K562 (cell line): Measurements from ENCODE around the gene BHMT2. TPM values are rescaled to one million over a fixed set of nuclear protein-coding genes. Genes with fewer than 3 reads are reported as not detected.

Experiments
- BMI1 ChIP-seq: fragments of 150-350 bp; IDR thresholded peaks from 2 replicates; pipeline ENCODE4 v1.6.1; 2014; ENCODE audit warnings: low read length
- CBX1 ChIP-seq: sonication (generic); IDR thresholded peaks from 2 replicates; pipeline ENCODE4 v1.6.1; 2016; ENCODE audit warnings: antibody characterized with exemption, low read depth, mild to moderate bottlenecking
- NFE2 ChIP-seq: IDR thresholded peaks from 2 replicates; pipeline ENCODE4 v1.6.1; 2014; ENCODE audit warnings: antibody characterized with exemption, low read depth
- NR1H2 ChIP-seq: sonication (generic); formaldehyde crosslinking; IDR thresholded peaks from 2 replicates; pipeline ENCODE4 v1.4.0; 2020; ENCODE audit warnings: mild to moderate bottlenecking, missing genetic modification reagents
- POLR3A ChIP-seq: IDR thresholded peaks from 2 replicates; pipeline ENCODE4 v1.6.1; 2011; ENCODE audit warnings: borderline replicate concordance, mild to moderate bottlenecking, moderate library complexity; ENCODE audit not compliant: insufficient read length, insufficient read depth; ENCODE audit errors: extremely low read depth
- XRCC5 ChIP-seq: fragments of 200-400 bp; formaldehyde crosslinking; IDR thresholded peaks from 2 replicates; pipeline ENCODE4 v1.6.1; 2017; ENCODE audit warnings: low read depth, mild to moderate bottlenecking, low read length
- ZNF224 ChIP-seq: sonication (generic); formaldehyde crosslinking; IDR thresholded peaks from 2 replicates; pipeline ENCODE4 v1.8.0; 2022; ENCODE audit warnings: mild to moderate bottlenecking, missing genetic modification reagents
- ZNF232 ChIP-seq: sonication (generic); formaldehyde crosslinking; IDR thresholded peaks from 2 replicates; pipeline ENCODE4 v1.8.0; 2022; ENCODE audit warnings: mild to moderate bottlenecking, missing genetic modification reagents
- ZNF584 ChIP-seq: fragments of 200-800 bp; sonication (Bioruptor generic); IDR thresholded peaks from 2 replicates; pipeline ENCODE4 v1.6.1; 2016; ENCODE audit warnings: low read depth, mild to moderate bottlenecking, missing genetic modification characterization, missing compliant biosample characterization
- ZNF695 ChIP-seq: fragments of 450-650 bp; formaldehyde crosslinking; IDR thresholded peaks from 2 replicates; pipeline ENCODE4 v1.4.0; 2020; ENCODE audit warnings: mild to moderate bottlenecking, moderate library complexity
- polyA plus RNA-seq, 8 experiments: library from polyadenylated mRNA; depleted of rRNA in 4 of 8; stranded (reverse) in 5 of 8; unstranded in 3 of 8; fragments of >200 nt; fragmentation: Nextera tagmentation in 2 of 8; fragmentation: Illumina TruSeq in 1 of 8; extraction: Ambion mirVana in 2 of 8; extraction: Trizol in 1 of 8; gene quantifications; 2 replicates each; pipeline versions ENCODE4 v1.2.1 to v1.2.3, GENCODE V29; 2011 to 2014; ENCODE audit warnings: inconsistent platforms in 1 of 8, missing spikeins in 1 of 8
- total RNA-seq, 7 experiments: library from RNA; depleted of rRNA in 6 of 7; stranded (reverse); fragments of >200 nt in 6 of 7; fragmentation: Illumina TruSeq in 2 of 7; extraction: Trizol in 2 of 7; gene quantifications; 2 replicates each; pipeline versions ENCODE4 v1.2.1 to v1.2.3, GENCODE V29; 2011 to 2021; ENCODE audit warnings: low replicate concordance in 1 of 7
- TF ChIP-seq, protein P1 (sequence below), 2 experiments: fragments of 450-650 bp in 1 of 2; sonication (generic) in 1 of 2; formaldehyde crosslinking in 1 of 2; IDR thresholded peaks; 2 replicates each; pipeline versions ENCODE4 v1.7.1 to v1.9.0; 2016 to 2022; ENCODE audit warnings: inconsistent platforms in 1 of 2, mild to moderate bottlenecking in 1 of 2, missing genetic modification reagents in 1 of 2
- TF ChIP-seq, protein P2 (sequence below): sonication (generic); formaldehyde crosslinking; IDR thresholded peaks from 2 replicates; pipeline ENCODE4 v1.8.0; 2023; ENCODE audit warnings: mild to moderate bottlenecking, missing genetic modification reagents
- TF ChIP-seq, protein P3 (sequence below): IDR thresholded peaks from 2 replicates; pipeline ENCODE4 v1.6.1; 2014; ENCODE audit warnings: antibody characterized with exemption
- TF ChIP-seq, protein P4 (sequence below): sonication (generic); formaldehyde crosslinking; IDR thresholded peaks from 2 replicates; pipeline ENCODE4 v1.8.0; 2022; ENCODE audit warnings: missing genetic modification reagents, mild to moderate bottlenecking, moderate library complexity, borderline replicate concordance

BHMT2 gene
- total and polyA plus RNA-seq, 9 of the 15 experiments (the other 6 are each of a cell fraction or from before 2014, with no cell fraction given), result not detected

DNA sequence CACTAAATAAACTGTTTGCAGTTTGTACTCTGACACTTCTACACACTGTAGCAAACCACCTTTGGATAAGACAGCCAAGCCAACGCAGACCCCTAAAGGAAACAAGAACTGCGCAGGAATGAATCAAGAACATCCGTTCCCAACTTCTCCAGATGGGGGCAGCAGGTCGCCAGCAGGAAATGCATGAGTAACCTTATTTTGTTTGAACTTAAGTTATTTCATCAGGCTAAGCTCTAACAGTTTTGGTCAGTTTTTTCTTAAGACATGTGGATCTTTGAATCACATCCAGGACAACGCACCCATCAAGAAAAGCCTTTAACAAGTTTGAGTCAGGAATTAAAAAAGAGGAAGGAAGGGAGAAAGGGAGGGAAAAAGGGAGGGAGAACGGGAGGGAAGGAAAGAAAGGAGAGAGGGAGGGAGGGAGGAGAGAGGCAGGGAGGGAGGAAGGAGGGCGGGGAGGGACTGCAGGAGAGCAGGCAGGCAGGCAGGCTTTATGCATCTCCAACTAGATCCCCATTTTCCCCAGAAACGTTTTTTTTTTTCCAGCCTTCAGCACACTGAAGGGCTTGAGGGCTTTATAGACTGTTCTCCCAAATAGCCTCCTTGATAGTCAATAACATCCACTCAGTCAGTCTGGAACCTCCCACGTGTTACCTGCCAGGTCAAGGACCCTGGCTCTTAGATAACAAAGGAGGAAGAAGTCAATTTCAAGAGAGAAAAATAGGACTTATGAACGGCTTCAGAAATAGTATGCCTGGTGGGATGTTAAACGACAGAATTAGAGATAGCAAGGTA, 64.3 kb downstream of the BHMT2 start (continued):
- TF ChIP-seq, protein P1, sequence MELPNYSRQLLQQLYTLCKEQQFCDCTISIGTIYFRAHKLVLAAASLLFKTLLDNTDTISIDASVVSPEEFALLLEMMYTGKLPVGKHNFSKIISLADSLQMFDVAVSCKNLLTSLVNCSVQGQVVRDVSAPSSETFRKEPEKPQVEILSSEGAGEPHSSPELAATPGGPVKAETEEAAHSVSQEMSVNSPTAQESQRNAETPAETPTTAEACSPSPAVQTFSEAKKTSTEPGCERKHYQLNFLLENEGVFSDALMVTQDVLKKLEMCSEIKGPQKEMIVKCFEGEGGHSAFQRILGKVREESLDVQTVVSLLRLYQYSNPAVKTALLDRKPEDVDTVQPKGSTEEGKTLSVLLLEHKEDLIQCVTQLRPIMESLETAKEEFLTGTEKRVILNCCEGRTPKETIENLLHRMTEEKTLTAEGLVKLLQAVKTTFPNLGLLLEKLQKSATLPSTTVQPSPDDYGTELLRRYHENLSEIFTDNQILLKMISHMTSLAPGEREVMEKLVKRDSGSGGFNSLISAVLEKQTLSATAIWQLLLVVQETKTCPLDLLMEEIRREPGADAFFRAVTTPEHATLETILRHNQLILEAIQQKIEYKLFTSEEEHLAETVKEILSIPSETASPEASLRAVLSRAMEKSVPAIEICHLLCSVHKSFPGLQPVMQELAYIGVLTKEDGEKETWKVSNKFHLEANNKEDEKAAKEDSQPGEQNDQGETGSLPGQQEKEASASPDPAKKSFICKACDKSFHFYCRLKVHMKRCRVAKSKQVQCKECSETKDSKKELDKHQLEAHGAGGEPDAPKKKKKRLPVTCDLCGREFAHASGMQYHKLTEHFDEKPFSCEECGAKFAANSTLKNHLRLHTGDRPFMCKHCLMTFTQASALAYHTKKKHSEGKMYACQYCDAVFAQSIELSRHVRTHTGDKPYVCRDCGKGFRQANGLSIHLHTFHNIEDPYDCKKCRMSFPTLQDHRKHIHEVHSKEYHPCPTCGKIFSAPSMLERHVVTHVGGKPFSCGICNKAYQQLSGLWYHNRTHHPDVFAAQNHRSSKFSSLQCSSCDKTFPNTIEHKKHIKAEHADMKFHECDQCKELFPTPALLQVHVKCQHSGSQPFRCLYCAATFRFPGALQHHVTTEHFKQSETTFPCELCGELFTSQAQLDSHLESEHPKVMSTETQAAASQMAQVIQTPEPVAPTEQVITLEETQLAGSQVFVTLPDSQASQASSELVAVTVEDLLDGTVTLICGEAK (IDR thresholded peaks at IDR 0.05), result no peak; the same call in 1 of the 2 replicates
- TF ChIP-seq, protein P1 (CRISPR knock-in tag; IDR thresholded peaks at IDR 0.05), result no peak
- TF ChIP-seq ZNF224 (CRISPR knock-in tag) (no peak), NR1H2 (CRISPR knock-in tag) (no peak), ZNF232 (CRISPR knock-in tag) (no peak), ZNF695 (CRISPR knock-in tag) (no peak), XRCC5 (no peak), CBX1 (no peak), ZNF584 (CRISPR knock-in tag) (no peak), POLR3A (no peak), NFE2 (no peak), BMI1 (no peak)
- TF ChIP-seq, protein P2, sequence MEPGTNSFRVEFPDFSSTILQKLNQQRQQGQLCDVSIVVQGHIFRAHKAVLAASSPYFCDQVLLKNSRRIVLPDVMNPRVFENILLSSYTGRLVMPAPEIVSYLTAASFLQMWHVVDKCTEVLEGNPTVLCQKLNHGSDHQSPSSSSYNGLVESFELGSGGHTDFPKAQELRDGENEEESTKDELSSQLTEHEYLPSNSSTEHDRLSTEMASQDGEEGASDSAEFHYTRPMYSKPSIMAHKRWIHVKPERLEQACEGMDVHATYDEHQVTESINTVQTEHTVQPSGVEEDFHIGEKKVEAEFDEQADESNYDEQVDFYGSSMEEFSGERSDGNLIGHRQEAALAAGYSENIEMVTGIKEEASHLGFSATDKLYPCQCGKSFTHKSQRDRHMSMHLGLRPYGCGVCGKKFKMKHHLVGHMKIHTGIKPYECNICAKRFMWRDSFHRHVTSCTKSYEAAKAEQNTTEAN, result no peak
- TF ChIP-seq, protein P3, sequence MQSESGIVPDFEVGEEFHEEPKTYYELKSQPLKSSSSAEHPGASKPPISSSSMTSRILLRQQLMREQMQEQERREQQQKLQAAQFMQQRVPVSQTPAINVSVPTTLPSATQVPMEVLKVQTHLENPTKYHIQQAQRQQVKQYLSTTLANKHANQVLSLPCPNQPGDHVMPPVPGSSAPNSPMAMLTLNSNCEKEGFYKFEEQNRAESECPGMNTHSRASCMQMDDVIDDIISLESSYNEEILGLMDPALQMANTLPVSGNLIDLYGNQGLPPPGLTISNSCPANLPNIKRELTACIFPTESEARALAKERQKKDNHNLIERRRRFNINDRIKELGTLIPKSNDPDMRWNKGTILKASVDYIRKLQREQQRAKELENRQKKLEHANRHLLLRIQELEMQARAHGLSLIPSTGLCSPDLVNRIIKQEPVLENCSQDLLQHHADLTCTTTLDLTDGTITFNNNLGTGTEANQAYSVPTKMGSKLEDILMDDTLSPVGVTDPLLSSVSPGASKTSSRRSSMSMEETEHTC, result no peak
- TF ChIP-seq, protein P4, sequence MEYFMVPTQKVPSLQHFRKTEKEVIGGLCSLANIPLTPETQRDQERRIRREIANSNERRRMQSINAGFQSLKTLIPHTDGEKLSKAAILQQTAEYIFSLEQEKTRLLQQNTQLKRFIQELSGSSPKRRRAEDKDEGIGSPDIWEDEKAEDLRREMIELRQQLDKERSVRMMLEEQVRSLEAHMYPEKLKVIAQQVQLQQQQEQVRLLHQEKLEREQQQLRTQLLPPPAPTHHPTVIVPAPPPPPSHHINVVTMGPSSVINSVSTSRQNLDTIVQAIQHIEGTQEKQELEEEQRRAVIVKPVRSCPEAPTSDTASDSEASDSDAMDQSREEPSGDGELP (CRISPR knock-in tag), result no peak
